PFSK-1 (cell line): ENCODE data around the gene ISM1.

Experiments
- FOXP2 ChIP-seq: optimal IDR thresholded peaks from 2 replicates; pipeline ENCODE3; 2011; ENCODE audit warnings: borderline replicate concordance, control low read depth, inconsistent platforms; ENCODE audit not compliant: insufficient read depth; ENCODE audit errors: extremely low read length, extremely low read depth
- POLR2AphosphoS5 ChIP-seq: IDR thresholded peaks from 2 replicates; pipeline ENCODE4 v1.6.1; 2012; ENCODE audit warnings: low read depth, mild to moderate bottlenecking, control low read depth, low read length, moderate library complexity
- REST ChIP-seq, 2 experiments: IDR thresholded peaks; 2 replicates each; pipeline versions ENCODE4 v1.6.1 to v1.8.0; 2011 to 2012; ENCODE audit warnings: low read depth in 2 of 2, low read length in 2 of 2, control low read depth in 1 of 2, inconsistent platforms in 1 of 2, mild to moderate bottlenecking in 1 of 2, moderate library complexity in 1 of 2; ENCODE audit not compliant: insufficient read depth in 1 of 2
- SIN3A ChIP-seq: IDR thresholded peaks from 2 replicates; pipeline ENCODE4 v1.6.1; 2012; ENCODE audit warnings: mild to moderate bottlenecking, low read length, moderate library complexity, borderline replicate concordance; ENCODE audit not compliant: insufficient read depth
- TAF1 ChIP-seq: IDR thresholded peaks from 2 replicates; pipeline ENCODE4 v1.6.1; 2012; ENCODE audit warnings: low read length, control low read depth, borderline replicate concordance; ENCODE audit not compliant: insufficient read depth

Gene ISM1

GRCh38 chr20:13349235-13349604 lies 128.1 kb downstream of the ISM1 start:
- no peak for TF ChIP-seq FOXP2
- no peak for TF ChIP-seq POLR2AphosphoS5
- no peak for TF ChIP-seq REST (IDR thresholded peaks at IDR 0.05; ENCODE audit: insufficient read depth in 1 of 2, low read depth in 2 of 2, low read length in 2 of 2)
- no peak for TF ChIP-seq SIN3A
- no peak for TF ChIP-seq TAF1
